Naive thymus-derived CD8-positive, alpha-beta T cell (primary cell): ENCODE data around the gene PPIL4. TPM values are rescaled to one million over a fixed set of nuclear protein-coding genes. Genes with fewer than 3 reads are reported as not detected.
"Not testable (repeated sequence)": the region's sequence is repeated elsewhere in the genome, so short reads cannot be mapped to it uniquely, and the experiment has no call there.

ENCODE experiments used
- ATAC-seq, 2 donors: fragments of 150-1000 bp; cut with Tn5 transposase in 1 of 2; sonication (Bioruptor Pico), chemical (Tn5 transposase) in 1 of 2; 1 replicate in 1 of 2; 2 replicates in 1 of 2; pipeline ENCODE4 v1.10.0; 2021; ENCODE audit warnings: mild to moderate bottlenecking in 2 of 2, moderate library complexity in 2 of 2
- POLR2A ChIA-PET: fragments of 350-600 bp; sonication (Branson Sonifier 250); formaldehyde crosslinking; loops from one replicate; lab custom pipeline; 2021; ENCODE audit warnings: antibody characterized with exemption; lab: Charles Lee
- DNase-seq, 10 donors: peaks; one replicate each; pipeline versions ENCODE4 v3.0.0 to v3.0.0-alpha.2; 2020 to 2022
- H3K27ac Mint-ChIP-seq, 10 donors: one replicate each; pipeline ENCODE4 v1.8.0; 2020 to 2022; ENCODE audit warnings: mild to moderate bottlenecking in 10 of 10, mixed read lengths in 10 of 10, moderate library complexity in 4 of 10, inconsistent platforms in 1 of 10
- H3K27me3 Mint-ChIP-seq, 5 donors: one replicate each; pipeline ENCODE4 v1.8.0; 2021 to 2022; ENCODE audit warnings: mixed read lengths in 5 of 5
- H3K36me3 Mint-ChIP-seq, 3 donors: one replicate each; pipeline ENCODE4 v1.8.0; 2020 to 2022; ENCODE audit warnings: mixed read lengths in 3 of 3, mild to moderate bottlenecking in 2 of 3, inconsistent platforms in 1 of 3
- H3K4me1 Mint-ChIP-seq, 4 donors: one replicate each; pipeline ENCODE4 v1.8.0; 2021 to 2022; ENCODE audit warnings: mixed read lengths in 4 of 4
- H3K4me3 Mint-ChIP-seq, 10 donors: one replicate each; pipeline ENCODE4 v1.8.0; 2020 to 2022; ENCODE audit warnings: mild to moderate bottlenecking in 10 of 10, mixed read lengths in 10 of 10, moderate library complexity in 6 of 10, inconsistent platforms in 1 of 10
- H3K9me3 Mint-ChIP-seq, 9 donors: one replicate each; pipeline ENCODE4 v1.8.0; 2020 to 2022; ENCODE audit warnings: mixed read lengths in 9 of 9, mild to moderate bottlenecking in 3 of 9, inconsistent platforms in 1 of 9, moderate library complexity in 1 of 9
- polyA plus RNA-seq, 3 donors: library from polyadenylated mRNA; unstranded; fragments of 300-500 nt; fragmentation: Illumina TruSeq; gene quantifications; one replicate each; pipeline ENCODE4 v1.2.3, GENCODE V29; 2021
- total RNA-seq, 8 experiments: library from RNA in 2 of 8; stranded (reverse) in 2 of 8; gene quantifications; one replicate each; pipeline ENCODE4 v1.2.3 and lab custom pipeline; 2021 to 2026

The PPIL4 gene
- total and polyA plus RNA-seq, 5 experiments from 2014 or later, result 7.1 to 39.5 (median 11.8) TPM

DNA sequence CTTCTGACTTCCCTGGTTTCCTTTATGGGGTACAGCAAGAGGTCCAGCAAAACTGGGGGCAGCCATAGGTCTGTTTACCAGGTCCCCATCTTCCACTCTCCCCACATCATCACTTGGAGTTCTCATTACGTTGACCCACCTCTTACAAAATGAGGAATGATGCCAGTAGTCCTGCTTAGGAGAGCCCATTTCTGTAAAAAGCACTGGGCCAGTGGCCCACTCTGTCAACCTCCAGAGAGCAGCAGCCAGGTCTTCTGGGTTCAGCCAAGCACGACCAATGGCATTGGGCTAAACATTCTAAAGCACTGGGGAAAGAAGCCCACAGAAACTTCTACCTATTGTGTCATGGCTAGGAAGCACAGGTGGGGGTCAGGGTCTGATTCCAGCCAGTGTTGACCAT lies 74.9 kb downstream of the PPIL4 start:
- DNase-seq (no peak), ATAC-seq (no peak)
- peak overlapping the region in 1 of 10 donors; percentile 10 for H3K4me3 Mint-ChIP-seq
- H3K36me3 Mint-ChIP-seq, result peaks cover 0 to 39% (median 2%) of the 10 kb centered on the region in 3 donors
- POLR2A ChIA-PET, result no interaction called here
- peak overlapping the region in 3 of 10 donors; percentile 4 to 9 (median 6) for H3K27ac Mint-ChIP-seq
- no peaks in the 10 kb centered on the region for H3K9me3 Mint-ChIP-seq
- peaks cover 11 to 84% (median 36%) of the 10 kb centered on the region in 4 donors for H3K4me1 Mint-ChIP-seq
- H3K27me3 Mint-ChIP-seq, result no peaks in the 10 kb centered on the region

DNA sequence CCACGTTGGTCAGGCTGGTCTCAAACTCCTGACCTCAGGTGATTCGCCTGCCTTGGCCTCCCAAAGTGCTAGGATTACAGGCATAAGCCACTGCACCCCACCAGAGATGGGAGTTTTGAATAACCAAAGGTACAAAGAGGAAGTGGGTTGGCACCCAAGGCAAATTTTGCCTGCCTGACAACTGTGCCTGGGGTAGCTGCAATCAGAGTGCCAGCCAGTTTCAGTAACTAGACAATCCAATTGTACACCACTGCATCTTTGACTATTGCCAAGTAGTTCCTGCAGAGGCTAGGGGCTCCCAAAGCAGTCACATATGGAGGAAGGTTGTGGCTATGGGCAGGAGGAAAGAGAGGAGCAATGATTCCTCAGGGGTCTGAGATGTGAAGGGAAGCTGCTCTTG lies 77.7 kb downstream of the PPIL4 start:
- Mint-ChIP-seq H3K9me3 (no peaks in the 10 kb centered on the region), H3K27ac (peak overlapping the region in 5 of 10 donors; percentile 17 to 89 (median 81)), H3K36me3 (peaks cover 0 to 55% (median 8%) of the 10 kb centered on the region in 3 donors), H3K4me1 (peaks cover 13 to 86% (median 28%) of the 10 kb centered on the region in 4 donors), H3K4me3 (peak overlapping the region in 3 of 10 donors; percentile 1 to 79 (median 71)), H3K27me3 (no peaks in the 10 kb centered on the region)
- POLR2A ChIA-PET, result interaction anchor here (0.6 kb wide), 1 partner anchor 24 kb away, joined by 3 read pairs; no protein-coding TSS in a partner anchor
- peak in 1 of 2 donors; percentile 10 for ATAC-seq
- DNase-seq, result no peak

DNA sequence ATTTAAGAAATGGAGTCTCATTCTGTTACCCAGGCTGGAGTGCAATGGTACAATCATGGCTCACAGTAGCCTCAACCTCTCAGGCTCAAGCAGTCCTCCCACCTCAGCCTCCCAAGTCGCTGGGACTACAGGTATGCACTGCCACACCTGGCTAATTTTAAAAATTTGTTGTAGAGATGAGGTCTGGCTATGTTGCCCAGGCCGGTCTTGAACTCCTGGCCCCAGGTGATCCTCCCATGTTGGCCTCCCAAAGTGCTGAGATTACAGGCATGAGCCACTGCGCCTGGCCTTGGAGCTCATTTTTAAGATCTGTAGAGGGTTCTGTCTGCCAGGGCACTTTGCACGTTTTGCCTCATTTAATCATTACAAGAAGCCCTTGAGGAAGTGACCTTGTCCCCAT lies 78.6 kb downstream of the PPIL4 start:
- peaks cover 14 to 77% (median 21%) of the 10 kb centered on the region in 4 donors for H3K4me1 Mint-ChIP-seq
- H3K4me3 Mint-ChIP-seq, result no peak overlapping the region
- no peak for ATAC-seq
- POLR2A ChIA-PET, result no interaction called here
- H3K27me3 Mint-ChIP-seq, result no peaks in the 10 kb centered on the region
- peaks cover 0 to 55% (median 16%) of the 10 kb centered on the region in 3 donors for H3K36me3 Mint-ChIP-seq
- no peaks in the 10 kb centered on the region for H3K9me3 Mint-ChIP-seq
- no peak for DNase-seq
- H3K27ac Mint-ChIP-seq, result peak overlapping the region in 1 of 10 donors; percentile 68

DNA sequence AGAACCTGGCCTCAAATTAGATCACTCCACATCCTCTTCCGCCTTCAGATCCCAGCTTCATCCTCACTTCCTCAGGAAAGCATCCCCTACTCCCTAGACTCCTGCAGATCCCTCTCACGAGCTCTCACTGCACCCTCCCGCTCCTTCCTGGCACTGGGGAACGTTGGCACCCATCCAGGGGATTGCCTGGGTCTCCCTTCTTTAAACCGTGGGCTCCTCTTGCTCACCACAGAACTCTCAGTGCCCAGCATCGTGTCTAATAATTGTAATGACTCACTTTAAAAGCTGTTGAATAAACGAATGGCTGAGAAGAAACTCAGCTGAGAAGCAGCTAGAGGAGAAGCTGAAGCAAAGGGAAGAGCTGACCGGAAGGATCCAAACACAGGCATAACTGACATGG lies 81.4 kb downstream of the PPIL4 start:
- ATAC-seq (no peak), DNase-seq (no peak)
- Mint-ChIP-seq H3K9me3 (no peaks in the 10 kb centered on the region), H3K4me1 (peaks cover 8 to 54% (median 13%) of the 10 kb centered on the region in 4 donors), H3K4me3 (no peak overlapping the region), H3K27me3 (no peaks in the 10 kb centered on the region), H3K36me3 (peaks cover 0 to 58% (median 24%) of the 10 kb centered on the region in 3 donors), H3K27ac (peak overlapping the region in 5 of 10 donors; percentile 6 to 57 (median 52))
- POLR2A ChIA-PET, result interaction anchor here (1.1 to 1.2 kb wide), 2 partner anchors 9 to 82 kb away, joined by 3 read pairs; partner anchors contain the start of gene PPIL4

DNA sequence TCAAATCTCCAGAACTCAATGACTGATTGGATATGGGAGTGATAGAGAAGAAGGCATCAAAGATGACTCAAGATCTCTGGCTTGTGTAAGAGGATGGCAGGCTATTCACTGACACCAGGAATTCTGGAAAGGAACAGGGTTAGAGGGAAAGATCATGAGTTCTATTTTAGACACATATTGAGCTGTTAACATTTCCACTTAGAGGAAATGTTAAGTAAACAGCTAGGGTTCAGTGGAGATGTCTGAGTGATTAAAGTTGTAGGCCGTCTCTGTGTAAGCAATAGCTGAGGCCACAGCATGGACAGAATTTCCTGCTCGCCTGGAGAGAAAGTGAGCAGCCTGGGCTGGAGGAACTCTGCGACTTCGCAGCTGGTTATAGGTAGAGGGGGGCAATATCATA lies 82.1 kb downstream of the PPIL4 start:
- Mint-ChIP-seq H3K9me3 (no peaks in the 10 kb centered on the region), H3K36me3 (peaks cover 0 to 65% (median 27%) of the 10 kb centered on the region in 3 donors), H3K27ac (peak overlapping the region in 2 of 10 donors; percentile 6 to 20), H3K4me1 (peaks cover 8 to 48% (median 13%) of the 10 kb centered on the region in 4 donors), H3K4me3 (no peak overlapping the region), H3K27me3 (no peaks in the 10 kb centered on the region)
- DNase-seq (no peak), ATAC-seq (no peak)
- POLR2A ChIA-PET, result interaction anchor here (1.1 to 1.2 kb wide), 2 partner anchors 9 to 82 kb away, joined by 3 read pairs; partner anchors contain the start of gene PPIL4

DNA sequence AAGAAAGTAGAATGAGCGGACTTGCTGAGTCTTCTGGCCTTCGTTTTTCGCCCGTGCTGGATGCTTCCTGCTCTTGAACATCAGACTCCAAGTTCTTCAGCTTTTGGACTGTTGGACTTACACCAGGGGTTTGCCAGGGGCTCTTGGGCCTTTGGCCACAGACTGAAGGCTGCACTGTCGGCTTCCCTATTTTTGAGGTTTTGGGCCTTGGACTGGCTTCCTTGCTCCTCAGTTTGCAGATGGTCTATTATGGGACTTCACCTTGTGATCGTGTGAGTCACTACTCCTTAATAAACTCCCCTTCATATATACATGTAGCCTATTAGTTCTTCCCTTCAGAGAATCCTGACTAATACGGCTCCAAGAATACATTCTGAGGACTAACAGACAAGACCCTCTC lies 83.1 kb downstream of the PPIL4 start:
- peaks cover 0 to 40% (median 7%) of the 10 kb centered on the region in 4 donors for H3K4me1 Mint-ChIP-seq
- H3K9me3 Mint-ChIP-seq, ATAC-seq, POLR2A ChIA-PET, H3K4me3 Mint-ChIP-seq, DNase-seq, H3K27me3 Mint-ChIP-seq: not testable (repeated sequence)
- H3K27ac Mint-ChIP-seq, result peak overlapping the region in 1 of 10 donors; percentile 17
- peaks cover 0 to 74% (median 30%) of the 10 kb centered on the region in 3 donors for H3K36me3 Mint-ChIP-seq

DNA sequence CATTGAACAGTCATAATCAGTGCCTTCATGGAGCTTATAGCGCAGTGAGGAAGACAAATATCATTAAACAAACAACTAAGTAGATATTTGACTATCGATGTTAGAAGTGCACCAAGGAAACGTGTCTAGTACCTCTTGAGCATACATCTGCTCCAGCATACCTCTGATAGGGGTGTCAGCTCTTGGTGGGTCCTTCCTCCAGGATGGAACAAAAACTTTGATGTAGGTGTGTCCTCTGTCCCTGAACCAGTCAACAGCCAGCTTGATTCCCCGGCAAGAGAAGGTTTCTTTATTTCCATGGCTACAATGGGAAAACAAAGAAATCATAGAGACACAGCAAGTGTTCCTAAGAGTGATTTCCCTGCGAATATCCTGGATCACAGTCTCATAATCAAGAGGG lies 84.2 kb downstream of the PPIL4 start:
- Mint-ChIP-seq H3K36me3 (peaks cover 0 to 81% (median 35%) of the 10 kb centered on the region in 3 donors), H3K27me3 (no peaks in the 10 kb centered on the region), H3K27ac (peak overlapping the region in 1 of 10 donors; percentile 15), H3K4me1 (peaks cover 0 to 30% (median 5%) of the 10 kb centered on the region in 4 donors), H3K4me3 (no peak overlapping the region), H3K9me3 (no peaks in the 10 kb centered on the region)
- POLR2A ChIA-PET, result interaction anchor here (1.2 kb wide), 1 partner anchor 42 kb away, joined by 4 read pairs; no protein-coding TSS in a partner anchor
- ATAC-seq, result no peak
- DNase-seq, result no peak

DNA sequence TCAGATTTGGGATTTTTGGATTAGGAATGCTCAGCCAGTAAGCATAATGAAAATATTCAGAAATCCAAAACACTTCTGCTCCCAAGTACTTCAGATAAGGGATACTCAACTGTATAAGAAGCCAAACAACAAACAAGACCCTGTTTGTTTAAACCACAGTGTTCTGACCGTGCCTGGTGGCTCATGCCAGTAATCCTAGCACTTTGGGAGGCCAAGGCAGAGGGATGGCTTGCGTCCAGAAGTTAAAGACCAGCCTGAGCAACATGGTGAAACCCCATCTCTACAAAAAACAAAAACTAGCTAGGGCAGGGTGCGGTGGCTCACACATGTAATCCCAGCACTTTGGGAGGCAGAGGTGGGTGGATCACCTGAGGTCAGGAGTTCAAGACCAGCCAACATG lies 85.6 kb downstream of the PPIL4 start:
- POLR2A ChIA-PET, result interaction anchor here (1.0 to 1.2 kb wide), 2 partner anchors 43 to 54 kb away, joined by 4 read pairs; no protein-coding TSS in a partner anchor
- not testable (repeated sequence) for H3K27ac Mint-ChIP-seq

DNA sequence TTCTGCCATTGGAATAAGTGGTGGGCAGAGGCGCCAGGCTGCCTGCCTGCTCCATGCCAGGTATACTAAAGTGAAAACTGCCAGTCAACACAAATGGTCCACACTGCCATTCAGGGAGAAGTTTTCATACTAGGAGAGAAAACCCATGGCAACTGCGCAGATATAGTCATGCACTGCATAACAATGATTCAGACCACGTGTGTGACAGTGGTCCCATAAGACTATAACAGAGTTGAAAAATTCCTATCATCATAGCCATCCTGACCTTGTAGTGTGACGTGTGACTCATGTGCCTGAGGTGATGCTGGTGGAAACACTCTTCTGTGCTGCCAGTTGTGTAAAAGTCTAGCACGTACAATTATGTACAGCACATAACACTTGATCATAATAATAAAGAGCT lies 86.1 kb downstream of the PPIL4 start:
- POLR2A ChIA-PET, result interaction anchor here (1.0 to 2.9 kb wide), 2 partner anchors 14 to 55 kb away, joined by 4 to 9 read pairs; no protein-coding TSS in a partner anchor
- peaks cover 0 to 15% (median 6%) of the 10 kb centered on the region in 4 donors for H3K4me1 Mint-ChIP-seq
- H3K27me3 Mint-ChIP-seq, result no peaks in the 10 kb centered on the region
- H3K27ac Mint-ChIP-seq, result no peak overlapping the region
- ATAC-seq (no peak), DNase-seq (no peak)
- H3K4me3 Mint-ChIP-seq, result no peak overlapping the region
- no peaks in the 10 kb centered on the region for H3K9me3 Mint-ChIP-seq
- peaks cover 0 to 82% (median 35%) of the 10 kb centered on the region in 3 donors for H3K36me3 Mint-ChIP-seq

More for the DNA sequence above, 85.6 kb downstream of the PPIL4 start:
- ATAC-seq, DNase-seq, H3K27me3 Mint-ChIP-seq, H3K4me3 Mint-ChIP-seq, H3K9me3 Mint-ChIP-seq: not testable (repeated sequence)
- Mint-ChIP-seq H3K36me3 (peaks cover 0 to 81% (median 35%) of the 10 kb centered on the region in 3 donors), H3K4me1 (peaks cover 0 to 18% (median 5%) of the 10 kb centered on the region in 4 donors)

DNA sequence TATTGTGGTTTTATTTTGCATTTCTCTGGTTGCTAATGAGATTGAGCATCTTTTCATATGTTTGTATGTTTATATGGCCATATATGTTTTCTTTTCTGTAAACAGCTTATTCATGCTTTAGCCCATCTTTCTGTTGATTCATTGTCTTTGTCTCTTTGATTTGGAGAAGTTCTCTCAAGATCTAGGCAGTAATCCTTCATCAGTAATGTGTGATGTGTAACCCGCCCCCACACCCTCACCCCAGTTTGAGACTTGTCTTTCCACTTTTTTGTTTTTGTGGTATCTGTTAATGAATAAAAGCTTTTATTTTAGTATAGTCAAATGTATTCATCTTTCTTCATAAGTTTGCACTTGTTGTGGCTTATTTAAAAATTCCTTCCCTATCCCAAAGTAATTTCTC lies 87.0 kb downstream of the PPIL4 start:
- DNase-seq (no peak), ATAC-seq (no peak)
- H3K27me3 Mint-ChIP-seq, result no peaks in the 10 kb centered on the region
- no peaks in the 10 kb centered on the region for H3K9me3 Mint-ChIP-seq
- POLR2A ChIA-PET, result interaction anchor here (2.9 kb wide), 1 partner anchor 15 kb away, joined by 9 read pairs; no protein-coding TSS in a partner anchor
- peak overlapping the region in 1 of 10 donors; percentile 18 for H3K27ac Mint-ChIP-seq
- no peak overlapping the region for H3K4me3 Mint-ChIP-seq
- peaks cover 0 to 75% (median 34%) of the 10 kb centered on the region in 3 donors for H3K36me3 Mint-ChIP-seq
- peaks cover 0 to 5% (median 2%) of the 10 kb centered on the region in 4 donors for H3K4me1 Mint-ChIP-seq

DNA sequence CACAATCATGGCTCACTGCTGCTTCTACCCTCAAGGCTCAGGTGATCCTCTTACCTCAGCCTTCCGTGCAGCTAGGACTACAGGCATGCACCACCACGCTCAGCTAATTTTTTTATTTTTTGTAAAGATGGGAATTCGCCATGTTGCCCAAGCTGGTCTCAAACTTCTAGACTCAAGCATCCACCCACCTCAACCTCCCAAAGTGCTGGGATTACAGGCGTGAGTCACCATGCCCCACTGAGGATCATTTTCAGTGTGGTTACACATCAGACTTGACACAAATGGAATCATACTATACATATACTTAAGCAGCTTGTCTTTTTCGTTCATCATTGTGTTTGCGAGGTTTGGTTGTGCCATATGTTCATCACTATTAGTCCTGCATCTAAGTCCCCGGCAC lies 87.6 kb downstream of the PPIL4 start:
- Mint-ChIP-seq H3K27ac (peak overlapping the region in 1 of 10 donors; percentile 18), H3K4me1 (peaks cover 0 to 4% (median 2%) of the 10 kb centered on the region in 4 donors), H3K27me3 (no peaks in the 10 kb centered on the region), H3K9me3 (no peaks in the 10 kb centered on the region), H3K4me3 (no peak overlapping the region), H3K36me3 (peaks cover 0 to 72% (median 30%) of the 10 kb centered on the region in 3 donors)
- POLR2A ChIA-PET, result interaction anchor here (2.9 kb wide), 1 partner anchor 16 kb away, joined by 9 read pairs; no protein-coding TSS in a partner anchor
- ATAC-seq, result no peak
- DNase-seq, result no peak

DNA sequence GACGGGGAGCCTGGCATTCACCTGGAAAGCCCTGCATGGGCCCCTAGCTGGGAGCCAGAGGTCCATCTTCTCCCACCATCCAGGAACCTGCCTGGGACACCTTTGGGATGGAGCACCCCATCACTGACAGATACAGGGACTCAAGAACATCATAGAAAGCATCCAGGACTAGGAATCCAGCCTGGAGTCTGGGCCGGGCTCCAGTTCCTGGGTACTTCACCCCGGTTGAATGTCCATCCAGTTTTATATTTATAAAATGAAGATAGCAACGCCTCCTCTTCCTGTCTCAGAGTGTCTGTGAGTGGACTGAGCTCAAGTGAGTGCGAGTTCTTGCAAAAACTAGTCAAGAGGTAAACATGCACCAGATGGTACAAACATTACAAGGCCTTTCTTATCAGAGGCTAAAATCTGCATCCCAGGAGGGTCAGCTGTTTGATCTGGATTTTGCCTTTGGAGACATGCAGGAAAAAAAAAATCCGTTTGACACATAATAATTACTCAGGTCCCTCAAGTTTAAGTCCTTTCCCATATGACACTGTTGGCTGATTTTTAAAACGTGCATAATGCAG lies 88.4 kb downstream of the PPIL4 start:
- DNase-seq (no peak), ATAC-seq (no peak)
- Mint-ChIP-seq H3K4me1 (peaks cover 0 to 3% (median 1%) of the 10 kb centered on the region in 4 donors), H3K9me3 (no peaks in the 10 kb centered on the region), H3K4me3 (no peak overlapping the region), H3K27ac (no peak overlapping the region), H3K27me3 (no peaks in the 10 kb centered on the region), H3K36me3 (peaks cover 0 to 68% (median 22%) of the 10 kb centered on the region in 3 donors)
- POLR2A ChIA-PET, result interaction anchor here (0.8 to 2.9 kb wide), 2 partner anchors 17 to 410 kb away, joined by 3 to 9 read pairs; no protein-coding TSS in a partner anchor
